Endothelial cell of umbilical vein (primary cell): ENCODE data around the gene LDLRAD4. TPM values are rescaled to one million over a fixed set of nuclear protein-coding genes. Genes with fewer than 3 reads are reported as not detected.

ENCODE experiments used
- BruUV-seq: library from RNA; stranded (reverse); fragments of 400-500 nt; replicated peaks from 2 replicates; lab custom pipeline; 2021; lab: Mats Ljungman, UMichigan
- CTCF ChIA-PET: fragments of 300-600, 350-600 bp; sonication (Branson Sonifier 250); formaldehyde crosslinking; loops from one replicate; lab custom pipeline; 2021; ENCODE audit warnings: antibody characterized with exemption, inconsistent platforms; lab: Charles Lee
- POLR2A ChIA-PET: fragments of 300-600, 350-600 bp; sonication (Branson Sonifier 250); formaldehyde crosslinking; loops from one replicate; lab custom pipeline; 2021; ENCODE audit warnings: antibody characterized with exemption, inconsistent platforms; lab: Charles Lee
- DNase-seq: peaks from one replicate; pipeline ENCODE4 v3.0.0-alpha.2; 2011; ENCODE audit warnings: low read depth, low spot score
- FAIRE-seq: peaks from 2 replicates; lab custom pipeline; 2011; peaks lifted over from hg19 to GRCh38; lab: Jason Lieb, UNC
- H2AFZ ChIP-seq: 2 replicates; pipeline ENCODE4 v1.6.0; 2012; ENCODE audit warnings: low read depth, low read length, control low read depth, inconsistent platforms
- H3K27ac ChIP-seq: 2 replicates; pipeline ENCODE4 v1.5.1; 2011; ENCODE audit warnings: low read depth, mild to moderate bottlenecking, control low read depth, low read length, moderate library complexity; ENCODE audit not compliant: insufficient read depth
- H3K27me3 ChIP-seq, 2 experiments: 2 replicates each; pipeline versions ENCODE4 v1.6.0 to v1.6.1; 2011; ENCODE audit warnings: low read length in 2 of 2, mixed read lengths in 1 of 2; ENCODE audit not compliant: control insufficient read depth in 2 of 2, insufficient read depth in 2 of 2
- H3K36me3 ChIP-seq, 2 experiments: 2 replicates in 1 of 2; 3 replicates in 1 of 2; pipeline ENCODE4 v1.5.1; 2011; ENCODE audit warnings: low read length in 2 of 2, mild to moderate bottlenecking in 1 of 2, moderate library complexity in 1 of 2; ENCODE audit not compliant: control insufficient read depth in 2 of 2, insufficient read depth in 2 of 2; ENCODE audit errors: extremely low read depth in 1 of 2
- H3K4me1 ChIP-seq: 3 replicates; pipeline ENCODE4 v1.5.1; 2011; ENCODE audit warnings: mild to moderate bottlenecking, low read length; ENCODE audit not compliant: control insufficient read depth, insufficient read depth; ENCODE audit errors: extremely low read depth
- H3K4me2 ChIP-seq: 2 replicates; pipeline ENCODE4 v1.6.1; 2011; ENCODE audit warnings: low read length, control low read depth, mixed read lengths; ENCODE audit not compliant: insufficient read depth
- H3K4me3 ChIP-seq, 3 experiments: fragments of 200-600 bp in 1 of 3; sonication (generic), shearing (Covaris generic) in 1 of 3; replicated peaks in 1 of 3; 2 replicates each; pipeline ENCODE4 v1.5.1; 2011 to 2016; ENCODE audit warnings: control low read depth in 3 of 3, low read length in 3 of 3, mild to moderate bottlenecking in 2 of 3, inconsistent platforms in 1 of 3, low read depth in 1 of 3, moderate library complexity in 1 of 3; ENCODE audit not compliant: insufficient read depth in 1 of 3
- H3K79me2 ChIP-seq: 2 replicates; pipeline ENCODE4 v1.6.0; 2012; ENCODE audit warnings: low read length, inconsistent platforms; ENCODE audit not compliant: control insufficient read depth, insufficient read depth
- H3K9ac ChIP-seq: replicated peaks from 2 replicates; pipeline ENCODE3; 2011; ENCODE audit warnings: low read length, control low read depth; ENCODE audit not compliant: insufficient read depth; ENCODE audit errors: extremely low read depth
- H3K9me1 ChIP-seq: replicated peaks from 3 replicates; pipeline ENCODE4 v1.6.0; 2011; ENCODE audit warnings: mild to moderate bottlenecking, low read length; ENCODE audit not compliant: control insufficient read depth, insufficient read depth; ENCODE audit errors: extremely low read depth
- H3K9me3 ChIP-seq: replicated peaks from 2 replicates; pipeline ENCODE4 v1.5.1; 2012; ENCODE audit warnings: low read length, inconsistent platforms; ENCODE audit not compliant: control insufficient read depth, insufficient read depth
- H4K20me1 ChIP-seq: replicated peaks from 2 replicates; pipeline ENCODE3; 2011; ENCODE audit warnings: mild to moderate bottlenecking, low read length; ENCODE audit not compliant: control insufficient read depth, insufficient read depth; ENCODE audit errors: extremely low read depth
- EZH2 ChIP-seq: IDR thresholded peaks from 2 replicates; pipeline ENCODE4 v1.6.1; 2012; ENCODE audit warnings: borderline replicate concordance, low read depth, mild to moderate bottlenecking, moderate library complexity, low read length, inconsistent platforms; ENCODE audit not compliant: severe bottlenecking
- FOS ChIP-seq: IDR thresholded peaks from 2 replicates; pipeline ENCODE4 v1.6.1; 2011; ENCODE audit warnings: mild to moderate bottlenecking, low read length, moderate library complexity, borderline replicate concordance; ENCODE audit not compliant: insufficient read depth
- GATA2 ChIP-seq: IDR thresholded peaks from 2 replicates; pipeline ENCODE4 v1.7.0; 2011; ENCODE audit warnings: low read depth, mild to moderate bottlenecking, moderate library complexity, mixed read lengths, low read length; ENCODE audit not compliant: insufficient read length, insufficient read depth
- JUN ChIP-seq: IDR thresholded peaks from 2 replicates; pipeline ENCODE4 v1.6.1; 2011; ENCODE audit warnings: borderline replicate concordance, low read depth; ENCODE audit not compliant: insufficient read length, insufficient read depth
- MYC ChIP-seq: IDR thresholded peaks from one replicate; pipeline ENCODE4 v1.6.1; 2011; ENCODE audit warnings: mild to moderate bottlenecking, low read depth, low read length
- POLR2A ChIP-seq: IDR thresholded peaks from 2 replicates; pipeline ENCODE4 v1.6.1; 2012; ENCODE audit warnings: low read depth, mild to moderate bottlenecking, control low read depth, low read length
- POLR2AphosphoS5 ChIP-seq: IDR thresholded peaks from 2 replicates; pipeline ENCODE4 v1.6.1; 2012; ENCODE audit warnings: low read depth, mild to moderate bottlenecking, control low read depth, low read length, moderate library complexity; ENCODE audit not compliant: insufficient read depth
- dilution Hi-C: fragments of 300-500 bp; cut with MboI; formaldehyde crosslinking; loops from one replicate; pipeline ENCODE4 v1.15.0; 2019; ENCODE audit warnings: low sequenced_read_pairs; ENCODE audit not compliant: extremely low pct_ligation_motif_present
- intact Hi-C: fragments of 100-400 bp; cut with micrococcal nuclease; formaldehyde crosslinking; loops from one replicate; pipeline ENCODE4 v1.10.0; 2022
- polyA plus RNA-seq, 4 experiments: library from polyadenylated mRNA; depleted of rRNA in 3 of 4; stranded (reverse) in 3 of 4; unstranded in 1 of 4; fragments of >200 nt; gene quantifications; 2 replicates each; pipeline versions ENCODE4 v1.2.1 to v1.2.3, GENCODE V29; 2011 to 2012; ENCODE audit warnings: missing spikeins in 1 of 4
- total RNA-seq: library from RNA; stranded (reverse); gene quantifications from 2 replicates; pipeline ENCODE4 v1.2.3, GENCODE V29; 2021
- TF ChIP-seq, protein P1 (sequence below): IDR thresholded peaks from 2 replicates; pipeline ENCODE4 v1.6.1; 2011; ENCODE audit not compliant: insufficient read depth, insufficient read length
- TF ChIP-seq, protein P2 (sequence below), 2 donors: IDR thresholded peaks; 1 replicate in 1 of 2; 2 replicates in 1 of 2; pipeline ENCODE4 v1.5.1; 2011; ENCODE audit warnings: low read length in 2 of 2, mild to moderate bottlenecking in 2 of 2, moderate library complexity in 2 of 2, control low read depth in 1 of 2, inconsistent platforms in 1 of 2, low read depth in 1 of 2; ENCODE audit not compliant: insufficient read depth in 1 of 2; ENCODE audit errors: extremely low read depth in 1 of 2

The LDLRAD4 gene
- total and polyA plus RNA-seq, 2 donors (not counting 3 experiments of a cell fraction or from before 2014, with no cell fraction given) = 5.2 to 6.5 TPM

DNA sequence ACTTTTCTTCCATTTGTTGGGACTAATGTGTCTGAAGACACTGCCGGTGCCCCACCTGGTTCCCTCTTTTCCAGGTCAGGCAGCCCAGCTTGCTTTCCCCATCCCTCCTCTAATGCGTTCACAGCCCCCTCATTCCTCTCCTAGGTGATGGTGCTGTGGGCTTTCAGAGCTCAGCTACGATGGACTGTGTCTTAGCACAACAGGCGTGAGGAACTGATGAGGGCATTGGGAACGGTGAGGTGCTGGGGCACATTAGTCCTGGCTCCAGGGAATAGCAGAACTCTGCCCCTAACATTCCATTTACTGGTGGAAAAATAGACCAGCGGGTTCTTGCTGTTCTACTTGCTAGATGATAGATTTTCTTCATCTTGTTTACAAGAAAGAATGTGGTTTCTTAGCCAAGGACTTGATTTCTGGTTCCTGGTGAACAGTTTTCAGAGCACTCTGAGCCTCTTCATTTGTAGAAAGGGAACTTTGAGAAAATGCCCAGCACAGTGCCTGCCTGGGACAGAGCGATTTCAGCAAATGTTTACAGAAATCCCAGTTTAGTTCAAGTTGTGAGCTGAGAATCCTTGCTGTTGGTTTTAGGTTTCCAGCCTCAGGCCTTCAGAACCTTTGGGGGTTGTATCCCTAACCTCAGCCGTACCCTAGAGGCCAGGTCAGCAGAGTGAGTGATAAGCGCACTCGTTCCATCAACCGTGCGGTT, 42.5 kb downstream of the LDLRAD4 start:
- CTCF ChIA-PET = no interaction called here
- no TSS peak for BruUV-seq
- Histone ChIP-seq H3K4me3 (no peak overlapping the region), H3K9me3 (no peaks in the 10 kb centered on the region), H3K27ac (peak overlapping the region; percentile 16), H3K4me1 (peaks cover 22% of the 10 kb centered on the region), H3K4me2 (peak overlapping the region; percentile 67), H2AFZ (no peak overlapping the region), H3K79me2 (no peaks in the 10 kb centered on the region), H3K27me3 (peaks cover 0 to 5% of the 10 kb centered on the region in 2 experiments), H3K9ac (no peak overlapping the region), H3K36me3 (no peaks in the 10 kb centered on the region), H4K20me1 (no peaks in the 10 kb centered on the region), H3K9me1 (no peaks in the 10 kb centered on the region)
- no peak for DNase-seq
- POLR2A ChIA-PET = no interaction called here
- no peak for FAIRE-seq
- dilution Hi-C loops (no loop called here), intact Hi-C loops (loop anchor here (2.0 to 10.0 kb wide), 5 partner anchors 44 to 236 kb away; no protein-coding TSS in a partner anchor)
- no peak for TF ChIP-seq EZH2
- TF ChIP-seq, protein P1, sequence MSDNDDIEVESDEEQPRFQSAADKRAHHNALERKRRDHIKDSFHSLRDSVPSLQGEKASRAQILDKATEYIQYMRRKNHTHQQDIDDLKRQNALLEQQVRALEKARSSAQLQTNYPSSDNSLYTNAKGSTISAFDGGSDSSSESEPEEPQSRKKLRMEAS = no peak

DNA sequence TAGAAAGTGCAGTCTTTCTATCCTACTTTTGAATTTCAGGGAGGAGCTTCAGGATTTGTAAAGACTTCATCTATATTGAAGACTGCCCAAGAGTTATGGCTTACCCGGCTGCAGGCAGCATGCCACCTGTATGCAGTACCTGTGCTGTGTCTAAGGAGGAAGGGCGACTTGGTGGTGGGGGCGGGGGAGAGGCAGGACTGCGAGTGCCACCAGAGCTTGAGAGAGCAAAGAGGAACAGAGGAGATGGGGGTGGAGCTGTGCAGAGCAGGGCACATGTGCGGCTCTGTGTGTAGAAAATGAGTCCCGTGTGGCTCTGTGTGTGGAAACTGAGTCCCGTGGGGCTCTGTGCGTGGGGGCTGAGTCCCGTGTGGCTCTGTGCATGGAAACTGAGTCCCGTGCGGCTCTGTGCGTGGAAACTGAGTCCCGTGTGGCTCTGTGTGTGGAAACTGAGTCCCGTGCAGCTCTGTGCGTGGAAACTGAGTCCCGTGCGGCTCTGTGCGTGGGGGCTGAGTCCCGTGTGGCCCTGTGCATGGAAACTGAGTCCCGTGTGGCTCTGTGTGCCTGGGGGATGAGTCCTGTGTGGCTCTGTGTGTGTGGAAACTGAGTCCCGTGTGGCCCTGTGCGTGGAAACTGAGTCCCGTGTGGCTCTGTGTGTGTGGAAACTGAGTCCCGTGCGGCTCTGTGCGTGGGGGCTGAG, 43.2 kb downstream of the LDLRAD4 start:
- Histone ChIP-seq H3K4me1 (peaks cover 22% of the 10 kb centered on the region), H2AFZ (no peak overlapping the region), H3K36me3 (no peaks in the 10 kb centered on the region), H3K79me2 (no peaks in the 10 kb centered on the region), H4K20me1 (no peaks in the 10 kb centered on the region), H3K9me1 (no peaks in the 10 kb centered on the region), H3K9me3 (no peaks in the 10 kb centered on the region), H3K4me2 (no peak overlapping the region), H3K4me3 (no peak overlapping the region), H3K27me3 (peaks cover 0 to 3% of the 10 kb centered on the region in 2 experiments), H3K9ac (no peak overlapping the region), H3K27ac (no peak overlapping the region)
- intact Hi-C loops = loop anchor here (2.0 to 10.0 kb wide), 5 partner anchors 45 to 235 kb away; no protein-coding TSS in a partner anchor
- TF ChIP-seq EZH2 (no peak), JUN (no peak), FOS (no peak), GATA2 (no peak), MYC (no peak), POLR2AphosphoS5 (no peak), POLR2A (no peak)
- TF ChIP-seq, protein P2, sequence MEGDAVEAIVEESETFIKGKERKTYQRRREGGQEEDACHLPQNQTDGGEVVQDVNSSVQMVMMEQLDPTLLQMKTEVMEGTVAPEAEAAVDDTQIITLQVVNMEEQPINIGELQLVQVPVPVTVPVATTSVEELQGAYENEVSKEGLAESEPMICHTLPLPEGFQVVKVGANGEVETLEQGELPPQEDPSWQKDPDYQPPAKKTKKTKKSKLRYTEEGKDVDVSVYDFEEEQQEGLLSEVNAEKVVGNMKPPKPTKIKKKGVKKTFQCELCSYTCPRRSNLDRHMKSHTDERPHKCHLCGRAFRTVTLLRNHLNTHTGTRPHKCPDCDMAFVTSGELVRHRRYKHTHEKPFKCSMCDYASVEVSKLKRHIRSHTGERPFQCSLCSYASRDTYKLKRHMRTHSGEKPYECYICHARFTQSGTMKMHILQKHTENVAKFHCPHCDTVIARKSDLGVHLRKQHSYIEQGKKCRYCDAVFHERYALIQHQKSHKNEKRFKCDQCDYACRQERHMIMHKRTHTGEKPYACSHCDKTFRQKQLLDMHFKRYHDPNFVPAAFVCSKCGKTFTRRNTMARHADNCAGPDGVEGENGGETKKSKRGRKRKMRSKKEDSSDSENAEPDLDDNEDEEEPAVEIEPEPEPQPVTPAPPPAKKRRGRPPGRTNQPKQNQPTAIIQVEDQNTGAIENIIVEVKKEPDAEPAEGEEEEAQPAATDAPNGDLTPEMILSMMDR (IDR thresholded peaks at IDR 0.05; ENCODE audit: extremely low read depth in 1 of 2, insufficient read depth in 1 of 2, low read depth in 1 of 2, low read length in 2 of 2) = no peak
- TF ChIP-seq, protein P1 = no peak
- ChIA-PET CTCF (no interaction called here), POLR2A (no interaction called here)
- no peak for DNase-seq
- no TSS peak for BruUV-seq
- FAIRE-seq = no peak
- dilution Hi-C loops = no loop called here
